Neural crest cell (in vitro differentiated cells): Measurements from ENCODE around the gene NRTN. TPM values are rescaled to one million over a fixed set of nuclear protein-coding genes. Genes with fewer than 3 reads are reported as not detected.
A peak's percentile ranks its signal among the peaks of the same experiment; 100 is the strongest.

Experiments used
- DNase-seq: peaks from one replicate; pipeline ENCODE4 v3.0.0; 2021; ENCODE audit warnings: low read depth, mixed read lengths, low spot score
- H3K27ac Mint-ChIP-seq: one replicate; pipeline ENCODE4 v1.8.0; 2021; ENCODE audit warnings: mild to moderate bottlenecking, mixed read lengths; ENCODE audit not compliant: unreplicated experiment
- H3K27me3 Mint-ChIP-seq: 2 replicates; pipeline ENCODE4 v1.8.0; 2021; ENCODE audit warnings: low read depth, mild to moderate bottlenecking, mixed read lengths
- H3K36me3 Mint-ChIP-seq: 2 replicates; pipeline ENCODE4 v1.8.0; 2021; ENCODE audit warnings: low read depth, mild to moderate bottlenecking, mixed read lengths
- H3K4me1 Mint-ChIP-seq: 2 replicates; pipeline ENCODE4 v1.8.0; 2021; ENCODE audit warnings: mixed read lengths
- H3K4me3 Mint-ChIP-seq: one replicate; pipeline ENCODE4 v1.8.0; 2021; ENCODE audit warnings: mild to moderate bottlenecking, mixed read lengths
- H3K9me3 Mint-ChIP-seq: 2 replicates; pipeline ENCODE4 v1.8.0; 2021; ENCODE audit warnings: mixed read lengths
- CTCF ChIP-seq: fragments of 200-600 bp; sonication (generic); conservative IDR thresholded peaks from 2 replicates; pipeline ENCODE4 v1.5.0; 2021; ENCODE audit warnings: antibody characterized with exemption, mild to moderate bottlenecking
- total RNA-seq: library from RNA; stranded (reverse); gene quantifications from 2 replicates; pipeline ENCODE4 v1.2.1, GENCODE V29; 2021

The NRTN gene
- total RNA-seq, 1 donor from 2014 or later = 4.8 TPM

- Mint-ChIP-seq H3K27ac (no peak overlapping the region), H3K36me3 (no peaks in the 10 kb centered on the region)
Measured at GRCh38 chr19:5820785-5821184, 15.9 kb downstream of the NRTN start.

GRCh38 chr19:5821521-5822180, 16.8 kb downstream of the NRTN start:
- H3K27me3 Mint-ChIP-seq = peaks cover 15% of the 10 kb centered on the region
- no peak for DNase-seq
- H3K36me3 Mint-ChIP-seq = no peaks in the 10 kb centered on the region
- H3K9me3 Mint-ChIP-seq = no peaks in the 10 kb centered on the region
- H3K4me3 Mint-ChIP-seq = no peak overlapping the region
- no peaks in the 10 kb centered on the region for H3K4me1 Mint-ChIP-seq
- H3K27ac Mint-ChIP-seq = no peak overlapping the region
- TF ChIP-seq CTCF = no peak

More at GRCh38 chr19:5820785-5821184, 15.9 kb downstream of the NRTN start:
- Mint-ChIP-seq H3K4me1 (no peaks in the 10 kb centered on the region), H3K27me3 (peaks cover 17% of the 10 kb centered on the region), H3K9me3 (no peaks in the 10 kb centered on the region), H3K4me3 (no peak overlapping the region)
- no peak for DNase-seq
- TF ChIP-seq CTCF = no peak

GRCh38 chr19:5822181-5822844, 17.4 kb downstream of the NRTN start:
- Mint-ChIP-seq H3K4me3 (no peak overlapping the region), H3K4me1 (peaks cover 6% of the 10 kb centered on the region), H3K36me3 (no peaks in the 10 kb centered on the region), H3K9me3 (no peaks in the 10 kb centered on the region), H3K27me3 (peaks cover 12% of the 10 kb centered on the region), H3K27ac (no peak overlapping the region)
- no peak for DNase-seq
- no peak for TF ChIP-seq CTCF

DNA sequence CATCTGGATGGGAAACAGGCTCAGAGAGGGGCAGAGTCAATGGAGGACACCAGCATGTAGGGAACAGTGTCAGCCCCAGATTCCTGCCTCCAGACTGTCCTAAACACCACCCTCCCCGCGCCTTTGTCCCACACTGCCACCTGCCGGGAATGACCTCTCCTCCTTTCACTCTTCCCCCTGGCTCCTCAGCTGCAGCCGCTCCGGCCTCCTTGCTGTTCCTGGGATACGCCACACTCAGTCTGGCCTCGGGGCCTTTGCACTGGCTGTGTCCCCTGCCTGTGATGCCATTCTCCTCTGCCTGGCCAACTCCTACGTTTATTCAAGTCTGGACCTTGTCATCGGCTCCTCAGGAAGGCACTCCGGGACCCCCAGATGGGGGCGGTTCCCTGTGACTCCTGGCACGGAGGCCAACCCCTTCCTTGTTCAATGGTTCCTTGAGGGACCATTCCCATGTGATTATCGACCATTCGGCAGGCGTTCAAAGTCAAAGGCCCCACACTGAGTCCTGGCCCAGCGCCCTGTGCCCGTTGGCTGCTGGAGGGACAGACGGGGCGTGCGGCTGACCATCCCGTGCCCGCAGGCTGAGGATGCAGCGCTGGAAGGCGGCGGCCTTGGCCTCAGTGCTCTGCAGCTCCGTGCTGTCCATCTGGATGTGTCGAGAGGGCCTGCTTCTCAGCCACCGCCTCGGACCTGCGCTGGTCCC, 18.9 kb downstream of the NRTN start:
- Mint-ChIP-seq H3K4me1 (peaks cover 13% of the 10 kb centered on the region), H3K9me3 (no peaks in the 10 kb centered on the region), H3K27me3 (peaks cover 9% of the 10 kb centered on the region), H3K36me3 (no peaks in the 10 kb centered on the region), H3K27ac (no peak overlapping the region), H3K4me3 (no peak overlapping the region)
- peak; percentile 36 for DNase-seq
- TF ChIP-seq CTCF = peak; percentile 20

DNA sequence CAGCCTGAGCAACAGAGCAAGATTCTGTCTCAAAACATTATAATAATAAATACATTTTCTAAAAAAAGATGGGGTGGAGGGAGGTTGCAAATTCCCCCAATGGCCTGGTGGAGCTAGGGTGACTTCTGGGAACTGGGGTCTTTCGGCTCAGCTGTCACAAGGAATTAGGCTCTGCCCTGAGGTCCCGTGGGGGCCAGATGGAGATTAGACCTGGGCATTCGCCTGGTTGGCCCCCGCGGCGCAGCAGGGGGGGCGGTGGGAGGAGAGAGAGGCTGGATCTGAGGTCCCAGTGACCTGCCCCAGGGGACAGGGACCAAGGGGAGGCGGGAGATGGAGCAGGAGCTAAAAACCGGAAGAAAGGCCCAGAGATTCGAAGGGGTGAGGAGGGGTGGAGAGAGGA, 19.9 kb downstream of the NRTN start:
- Mint-ChIP-seq H3K27ac (no peak overlapping the region), H3K4me1 (peaks cover 14% of the 10 kb centered on the region), H3K9me3 (no peaks in the 10 kb centered on the region), H3K36me3 (no peaks in the 10 kb centered on the region), H3K4me3 (no peak overlapping the region), H3K27me3 (peaks cover 9% of the 10 kb centered on the region)
- DNase-seq = no peak
- no peak for TF ChIP-seq CTCF
